IMR-90 (cell line): ENCODE measurements around the gene PARP14. TPM values are rescaled to one million over a fixed set of nuclear protein-coding genes. Genes with fewer than 3 reads are reported as not detected.

Source experiments
- ATAC-seq: fragments of 200-7000 bp; cut with Tn5 transposase; 2 replicates; pipeline ENCODE4 v1.9.1; 2020; ENCODE audit warnings: low read depth, mild to moderate bottlenecking, moderate library complexity
- BruUV-seq: library from RNA; stranded (reverse); fragments of 400-500 nt; replicated peaks from 2 replicates; lab custom pipeline; 2021; lab: Mats Ljungman, UMichigan
- CTCF ChIA-PET: fragments of 300-600 bp; formaldehyde crosslinking; extraction: SDS; loops from one replicate; lab custom pipeline; 2021; ENCODE audit warnings: antibody characterized with exemption; lab: Yijun Ruan, JAX
- POLR2A ChIA-PET: fragments of 300-600 bp; sonication (Branson Sonifier 250); formaldehyde crosslinking; loops from one replicate; lab custom pipeline; 2022; ENCODE audit warnings: antibody characterized with exemption; ENCODE audit not compliant: unreplicated experiment; lab: Charles Lee
- DNase-seq: peaks from one replicate; pipeline ENCODE4 v3.0.0; 2013
- H2AFZ ChIP-seq: replicated peaks from 2 replicates; pipeline ENCODE3; 2013; ENCODE audit warnings: low read length, mild to moderate bottlenecking; ENCODE audit not compliant: poor library complexity
- H2AK5ac ChIP-seq: 2 replicates; pipeline ENCODE4 v1.6.1; 2013; ENCODE audit warnings: low read depth, low read length, inconsistent platforms
- H2AK9ac ChIP-seq: replicated peaks from 2 replicates; pipeline ENCODE3; 2013; ENCODE audit warnings: mild to moderate bottlenecking, low read depth, low read length, moderate library complexity; ENCODE audit not compliant: poor library complexity
- H2BK120ac ChIP-seq: 2 replicates; pipeline ENCODE4 v1.6.1; 2013; ENCODE audit warnings: low read depth, low read length, inconsistent platforms
- H2BK15ac ChIP-seq: 3 replicates; pipeline ENCODE4 v1.6.1; 2013; ENCODE audit warnings: low read depth, low read length, inconsistent platforms
- H2BK20ac ChIP-seq: 2 replicates; pipeline ENCODE4 v1.6.1; 2013; ENCODE audit warnings: low read depth, mild to moderate bottlenecking, inconsistent platforms, low read length, moderate library complexity
- H2BK5ac ChIP-seq: 2 replicates; pipeline ENCODE4 v1.6.1; 2013; ENCODE audit warnings: mild to moderate bottlenecking, low read depth, low read length, inconsistent platforms; ENCODE audit not compliant: poor library complexity, severe bottlenecking
- H3K14ac ChIP-seq: replicated peaks from 2 replicates; pipeline ENCODE4 v1.6.1; 2013; ENCODE audit warnings: low read depth, low read length, inconsistent platforms
- H3K18ac ChIP-seq: 2 replicates; pipeline ENCODE4 v1.6.1; 2013; ENCODE audit warnings: low read depth, low read length, control low read depth
- H3K23ac ChIP-seq: 2 replicates; pipeline ENCODE4 v1.6.1; 2013; ENCODE audit warnings: low read depth, low read length, inconsistent platforms
- H3K27ac ChIP-seq: 2 replicates; pipeline ENCODE4 v1.5.1; 2013; ENCODE audit warnings: mild to moderate bottlenecking, control low read depth, low read length; ENCODE audit not compliant: insufficient read depth
- H3K27me3 ChIP-seq: 2 replicates; pipeline ENCODE4 v1.6.1; 2013; ENCODE audit warnings: low read length; ENCODE audit not compliant: control insufficient read depth, insufficient read depth
- H3K36me3 ChIP-seq: 2 replicates; pipeline ENCODE4 v1.6.1; 2013; ENCODE audit warnings: low read length, mixed read lengths; ENCODE audit not compliant: control insufficient read depth, insufficient read depth
- H3K4ac ChIP-seq: 2 replicates; pipeline ENCODE4 v1.6.1; 2013; ENCODE audit warnings: low read depth, low read length, inconsistent platforms
- H3K4me1 ChIP-seq: 2 replicates; pipeline ENCODE4 v1.6.1; 2013; ENCODE audit warnings: low read length, mixed read lengths; ENCODE audit not compliant: control insufficient read depth, insufficient read depth
- H3K4me2 ChIP-seq: 2 replicates; pipeline ENCODE4 v1.6.1; 2013; ENCODE audit warnings: low read depth, mild to moderate bottlenecking, control low read depth, low read length, moderate library complexity
- H3K4me3 ChIP-seq: 2 replicates; pipeline ENCODE4 v1.5.1; 2013; ENCODE audit warnings: low read depth, mild to moderate bottlenecking, control low read depth, low read length, moderate library complexity; ENCODE audit not compliant: insufficient read depth
- H3K56ac ChIP-seq: 2 replicates; pipeline ENCODE4 v1.6.1; 2013; ENCODE audit warnings: low read length, inconsistent platforms; ENCODE audit not compliant: insufficient read depth; ENCODE audit errors: extremely low read depth
- H3K79me1 ChIP-seq, 2 experiments: 2 replicates each; pipeline ENCODE4 v1.6.1; 2013; ENCODE audit warnings: low read length in 2 of 2, inconsistent platforms in 1 of 2, low read depth in 1 of 2
- H3K9ac ChIP-seq: 2 replicates; pipeline ENCODE4 v1.6.1; 2013; ENCODE audit warnings: low read depth, low read length, control low read depth
- H3K9me1 ChIP-seq: 2 replicates; pipeline ENCODE4 v1.6.1; 2013; ENCODE audit warnings: low read length, inconsistent platforms; ENCODE audit not compliant: insufficient read depth
- H3K9me3 ChIP-seq: 2 replicates; pipeline ENCODE4 v1.6.1; 2013; ENCODE audit warnings: low read length; ENCODE audit not compliant: control insufficient read depth, insufficient read depth
- H4K20me1 ChIP-seq: 2 replicates; pipeline ENCODE4 v1.6.1; 2013; ENCODE audit warnings: low read length, inconsistent platforms; ENCODE audit not compliant: insufficient read depth
- H4K5ac ChIP-seq: 2 replicates; pipeline ENCODE4 v1.6.1; 2013; ENCODE audit warnings: mild to moderate bottlenecking, low read depth, low read length, control low read depth
- H4K8ac ChIP-seq, 2 experiments: 2 replicates each; pipeline ENCODE4 v1.6.1; 2013; ENCODE audit warnings: low read depth in 2 of 2, low read length in 2 of 2, control low read depth in 1 of 2, inconsistent platforms in 1 of 2
- H4K91ac ChIP-seq: 2 replicates; pipeline ENCODE4 v1.6.1; 2013; ENCODE audit warnings: low read depth, low read length, inconsistent platforms; ENCODE audit not compliant: insufficient read depth
- POLR2A ChIP-seq: IDR thresholded peaks from 2 replicates; pipeline ENCODE4 v1.6.1; 2012; ENCODE audit warnings: mild to moderate bottlenecking, low read depth, low read length
- whole genome bisulfite sequencing, 2 experiments: methylation state at CpG; one replicate each; pipeline versions ENCODE4 v1.1.5 to v1.1.7; 2013; ENCODE audit warnings: missing lambda C conversion rate in 2 of 2; ENCODE audit not compliant: insufficient read length in 1 of 2; ENCODE audit errors: extremely low coverage in 2 of 2; 5-methylcytosine and 5-hydroxymethylcytosine counted together
- dilution Hi-C: fragments of 300-500 bp; cut with HindIII; formaldehyde crosslinking; loops from one replicate; pipeline ENCODE4 v1.14.3; 2018; ENCODE audit warnings: low sequenced_read_pairs; ENCODE audit not compliant: unreplicated experiment
- in situ Hi-C: fragments of 300-500 bp; cut with MboI; formaldehyde crosslinking; loops from 3 replicates; pipeline ENCODE4 v1.14.3; 2019; ENCODE audit warnings: low sequenced_read_pairs, inconsistent platforms, mixed read lengths
- intact Hi-C: fragments of 100-400 bp; cut with micrococcal nuclease; formaldehyde crosslinking; loops from 2 replicates; pipeline ENCODE4 v1.10.0; 2022
- polyA plus RNA-seq, 3 experiments: library from polyadenylated mRNA; depleted of rRNA; stranded (reverse); fragments of >200 nt; gene quantifications; 2 replicates each; pipeline ENCODE4 v1.2.3, GENCODE V29; 2012; ENCODE audit warnings: low replicate concordance in 1 of 3
- total RNA-seq: library from RNA; depleted of rRNA; stranded (reverse); fragments of >200 nt; gene quantifications from 2 replicates; pipeline ENCODE4 v1.2.3, GENCODE V29; 2012
- TF ChIP-seq, protein P1 (sequence below): conservative IDR thresholded peaks from 2 replicates; pipeline ENCODE4 v1.5.1; 2012; ENCODE audit warnings: mild to moderate bottlenecking, low read depth, low read length, improper control_type of control experiment

PARP14 gene
- total and polyA plus RNA-seq, 2 of the 4 experiments (the other 2 are of a cell fraction) = 9.3 to 23.1 TPM

- ChIA-PET CTCF (no interaction called here), POLR2A (no interaction called here)
- no peak overlapping the region for H3K18ac ChIP-seq
- H2BK5ac ChIP-seq = no peak overlapping the region
- no peak overlapping the region for H3K4ac ChIP-seq
- no peaks in the 10 kb centered on the region for H3K36me3 ChIP-seq
- no peak overlapping the region for H3K4me3 ChIP-seq
- in situ Hi-C loops = no loop called here
- no peak overlapping the region for H3K4me2 ChIP-seq
- H3K23ac ChIP-seq = no peak overlapping the region
- H3K27me3 ChIP-seq = no peaks in the 10 kb centered on the region
- no peak overlapping the region for H2BK20ac ChIP-seq
- no TSS peak for BruUV-seq
- no peak overlapping the region for H3K9ac ChIP-seq
- H2BK15ac ChIP-seq = no peak overlapping the region
- TF ChIP-seq POLR2A = no peak
- TF ChIP-seq, protein P1, sequence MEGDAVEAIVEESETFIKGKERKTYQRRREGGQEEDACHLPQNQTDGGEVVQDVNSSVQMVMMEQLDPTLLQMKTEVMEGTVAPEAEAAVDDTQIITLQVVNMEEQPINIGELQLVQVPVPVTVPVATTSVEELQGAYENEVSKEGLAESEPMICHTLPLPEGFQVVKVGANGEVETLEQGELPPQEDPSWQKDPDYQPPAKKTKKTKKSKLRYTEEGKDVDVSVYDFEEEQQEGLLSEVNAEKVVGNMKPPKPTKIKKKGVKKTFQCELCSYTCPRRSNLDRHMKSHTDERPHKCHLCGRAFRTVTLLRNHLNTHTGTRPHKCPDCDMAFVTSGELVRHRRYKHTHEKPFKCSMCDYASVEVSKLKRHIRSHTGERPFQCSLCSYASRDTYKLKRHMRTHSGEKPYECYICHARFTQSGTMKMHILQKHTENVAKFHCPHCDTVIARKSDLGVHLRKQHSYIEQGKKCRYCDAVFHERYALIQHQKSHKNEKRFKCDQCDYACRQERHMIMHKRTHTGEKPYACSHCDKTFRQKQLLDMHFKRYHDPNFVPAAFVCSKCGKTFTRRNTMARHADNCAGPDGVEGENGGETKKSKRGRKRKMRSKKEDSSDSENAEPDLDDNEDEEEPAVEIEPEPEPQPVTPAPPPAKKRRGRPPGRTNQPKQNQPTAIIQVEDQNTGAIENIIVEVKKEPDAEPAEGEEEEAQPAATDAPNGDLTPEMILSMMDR = no peak
- no peaks in the 10 kb centered on the region for H3K9me3 ChIP-seq
- no peaks in the 10 kb centered on the region for H4K20me1 ChIP-seq
- no peak overlapping the region for H3K14ac ChIP-seq
- dilution Hi-C loops = no loop called here
- no peak overlapping the region for H2BK120ac ChIP-seq
- 0 out of 2 replicates have a peak, but pooled peaks cover 2% of the 10 kb centered on the region for H3K4me1 ChIP-seq
- ATAC-seq (no peak), DNase-seq (no peak)
- H2AK9ac ChIP-seq = no peak overlapping the region
- H2AK5ac ChIP-seq = no peak overlapping the region
- H3K27ac ChIP-seq = no peak overlapping the region
- H3K56ac ChIP-seq = no peak overlapping the region
- H3K9me1 ChIP-seq = 0 out of 2 replicates have a peak, but pooled peaks cover 6% of the 10 kb centered on the region
- H4K91ac ChIP-seq = no peak overlapping the region
- no peaks in the 10 kb centered on the region for H3K79me1 ChIP-seq
- no peak overlapping the region for H4K8ac ChIP-seq
- H4K5ac ChIP-seq = no peak overlapping the region
- WGBS, 2 experiments = no CpG with 5 or more reads among the region's 5 CpGs
- intact Hi-C loops = no loop called here
- H2AFZ ChIP-seq = no peak overlapping the region
These were observed 96.2 kb downstream of the PARP14 start for GRCh38 chr3:122776675-122777468.
